NCI-H446 treated with DMSO at 0.1 percent for 48 hours (cell line): ENCODE data around the gene NBAS.
"Not testable (repeated sequence)": the region's sequence is repeated elsewhere in the genome, so short reads cannot be mapped to it uniquely, and the experiment has no call there.

Source experiments
- DNase-seq: peaks from one replicate; lab custom pipeline; 2025; lab: John Stamatoyannopoulos, UW

Gene NBAS

GRCh38 chr2:15412309-15412708, 148.8 kb downstream of the NBAS start:
- DNase-seq = no peak

GRCh38 chr2:15410884-15411283, 150.2 kb downstream of the NBAS start:
- no peak for DNase-seq

- no peak for DNase-seq
These were observed 152.4 kb downstream of the NBAS start for GRCh38 chr2:15408759-15409158.

GRCh38 chr2:15407666-15408065, 153.5 kb downstream of the NBAS start:
- DNase-seq = no peak

- DNase-seq = not testable (repeated sequence)
These were observed 156.6 kb downstream of the NBAS start for GRCh38 chr2:15404511-15404910.

- no peak for DNase-seq
These were observed 160.8 kb downstream of the NBAS start for GRCh38 chr2:15400240-15400826.

- DNase-seq = no peak
These were observed 161.9 kb downstream of the NBAS start for GRCh38 chr2:15399241-15399640.

GRCh38 chr2:15391751-15392150, 169.4 kb downstream of the NBAS start:
- no peak for DNase-seq

- DNase-seq = no peak
These were observed 171.2 kb downstream of the NBAS start for GRCh38 chr2:15389895-15390294.

- no peak for DNase-seq
These were observed 171.8 kb downstream of the NBAS start for GRCh38 chr2:15389326-15389700.

- DNase-seq = no peak
These were observed 172.5 kb downstream of the NBAS start for GRCh38 chr2:15388406-15389325.

- DNase-seq = peak; percentile 35
These were observed 175.9 kb downstream of the NBAS start for GRCh38 chr2:15385184-15385583.

GRCh38 chr2:15383695-15384350, 177.3 kb downstream of the NBAS start:
- DNase-seq = no peak

GRCh38 chr2:15378148-15378908, 182.8 kb downstream of the NBAS start:
- no peak for DNase-seq

- peak; percentile 45 for DNase-seq
These were observed 183.9 kb downstream of the NBAS start for GRCh38 chr2:15377202-15377601.

- no peak for DNase-seq
These were observed 189.1 kb downstream of the NBAS start for GRCh38 chr2:15372019-15372418.

- DNase-seq = no peak
These were observed 192.0 kb downstream of the NBAS start for GRCh38 chr2:15369129-15369528.

GRCh38 chr2:15367715-15368114, 193.4 kb downstream of the NBAS start:
- no peak for DNase-seq

GRCh38 chr2:15367205-15367604, 193.9 kb downstream of the NBAS start:
- no peak for DNase-seq

- DNase-seq = no peak
These were observed 195.7 kb downstream of the NBAS start for GRCh38 chr2:15365411-15365810.

- no peak for DNase-seq
These were observed 196.6 kb downstream of the NBAS start for GRCh38 chr2:15364561-15364960.

GRCh38 chr2:15363734-15364133, 197.4 kb downstream of the NBAS start:
- no peak for DNase-seq
